NT2/D1 (cell line): ENCODE results near the gene GJD3.

Source experiments
- SUZ12 ChIP-seq: IDR thresholded peaks from 2 replicates; pipeline ENCODE4 v1.6.1; 2011; ENCODE audit not compliant: insufficient read length, insufficient read depth; ENCODE audit errors: extremely low read depth
- YY1 ChIP-seq: IDR thresholded peaks from 2 replicates; pipeline ENCODE4 v1.6.1; 2011; ENCODE audit not compliant: insufficient read length, insufficient read depth
- ZNF274 ChIP-seq: IDR thresholded peaks from 2 replicates; pipeline ENCODE4 v1.6.1; 2011; ENCODE audit warnings: mild to moderate bottlenecking, low read depth, low read length

DNA sequence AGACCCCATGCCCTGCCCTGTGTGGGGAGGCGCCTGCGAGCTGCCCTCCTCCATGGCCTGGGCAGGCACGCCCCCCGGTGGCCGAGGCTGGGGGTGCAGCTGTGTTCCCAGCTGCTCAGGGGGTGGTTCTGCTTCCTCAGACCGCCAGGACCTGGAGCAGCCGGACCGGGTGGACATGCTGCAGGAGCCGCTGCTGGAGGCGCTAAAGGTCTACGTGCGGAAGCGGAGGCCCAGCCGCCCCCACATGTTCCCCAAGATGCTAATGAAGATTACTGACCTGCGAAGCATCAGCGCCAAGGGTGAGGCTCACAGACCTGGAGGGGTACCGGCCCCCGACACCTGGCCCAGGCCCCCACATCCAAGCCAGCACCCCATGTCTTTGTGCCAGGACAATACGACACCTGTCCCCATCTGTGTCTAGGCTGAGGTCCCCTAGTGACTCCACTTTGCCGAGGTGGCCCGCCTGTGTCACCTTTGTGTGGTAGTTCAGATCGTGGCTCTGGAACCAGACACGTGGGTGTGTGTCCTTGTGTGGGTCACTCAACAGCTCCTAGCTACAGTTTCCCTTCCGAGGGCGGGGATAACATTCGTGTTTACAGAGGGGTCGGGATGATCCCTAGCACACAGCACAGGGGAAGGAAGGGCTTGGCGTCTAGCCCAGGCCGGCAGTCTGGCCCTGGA, 9.3 kb downstream of the GJD3 start:
- TF ChIP-seq ZNF274 (no peak), YY1 (no peak), SUZ12 (no peak)
